IMR-90 (cell line): ENCODE measurements around the gene GIMAP7. TPM values are rescaled to one million over a fixed set of nuclear protein-coding genes. Genes with fewer than 3 reads are reported as not detected.

ENCODE experiments used
- ATAC-seq: fragments of 200-7000 bp; cut with Tn5 transposase; 2 replicates; pipeline ENCODE4 v1.9.1; 2020; ENCODE audit warnings: low read depth, mild to moderate bottlenecking, moderate library complexity
- BruUV-seq: library from RNA; stranded (reverse); fragments of 400-500 nt; replicated peaks from 2 replicates; lab custom pipeline; 2021; lab: Mats Ljungman, UMichigan
- CTCF ChIA-PET: fragments of 300-600 bp; formaldehyde crosslinking; extraction: SDS; loops from one replicate; lab custom pipeline; 2021; ENCODE audit warnings: antibody characterized with exemption; lab: Yijun Ruan, JAX
- POLR2A ChIA-PET: fragments of 300-600 bp; sonication (Branson Sonifier 250); formaldehyde crosslinking; loops from one replicate; lab custom pipeline; 2022; ENCODE audit warnings: antibody characterized with exemption; ENCODE audit not compliant: unreplicated experiment; lab: Charles Lee
- DNase-seq: peaks from one replicate; pipeline ENCODE4 v3.0.0; 2013
- H2AFZ ChIP-seq: replicated peaks from 2 replicates; pipeline ENCODE3; 2013; ENCODE audit warnings: low read length, mild to moderate bottlenecking; ENCODE audit not compliant: poor library complexity
- H2AK5ac ChIP-seq: 2 replicates; pipeline ENCODE4 v1.6.1; 2013; ENCODE audit warnings: low read depth, low read length, inconsistent platforms
- H2AK9ac ChIP-seq: replicated peaks from 2 replicates; pipeline ENCODE3; 2013; ENCODE audit warnings: mild to moderate bottlenecking, low read depth, low read length, moderate library complexity; ENCODE audit not compliant: poor library complexity
- H2BK120ac ChIP-seq: 2 replicates; pipeline ENCODE4 v1.6.1; 2013; ENCODE audit warnings: low read depth, low read length, inconsistent platforms
- H2BK15ac ChIP-seq: 3 replicates; pipeline ENCODE4 v1.6.1; 2013; ENCODE audit warnings: low read depth, low read length, inconsistent platforms
- H2BK20ac ChIP-seq: 2 replicates; pipeline ENCODE4 v1.6.1; 2013; ENCODE audit warnings: low read depth, mild to moderate bottlenecking, inconsistent platforms, low read length, moderate library complexity
- H2BK5ac ChIP-seq: 2 replicates; pipeline ENCODE4 v1.6.1; 2013; ENCODE audit warnings: mild to moderate bottlenecking, low read depth, low read length, inconsistent platforms; ENCODE audit not compliant: poor library complexity, severe bottlenecking
- H3K14ac ChIP-seq: replicated peaks from 2 replicates; pipeline ENCODE4 v1.6.1; 2013; ENCODE audit warnings: low read depth, low read length, inconsistent platforms
- H3K18ac ChIP-seq: 2 replicates; pipeline ENCODE4 v1.6.1; 2013; ENCODE audit warnings: low read depth, low read length, control low read depth
- H3K23ac ChIP-seq: 2 replicates; pipeline ENCODE4 v1.6.1; 2013; ENCODE audit warnings: low read depth, low read length, inconsistent platforms
- H3K27ac ChIP-seq: 2 replicates; pipeline ENCODE4 v1.5.1; 2013; ENCODE audit warnings: mild to moderate bottlenecking, control low read depth, low read length; ENCODE audit not compliant: insufficient read depth
- H3K27me3 ChIP-seq: 2 replicates; pipeline ENCODE4 v1.6.1; 2013; ENCODE audit warnings: low read length; ENCODE audit not compliant: control insufficient read depth, insufficient read depth
- H3K36me3 ChIP-seq: 2 replicates; pipeline ENCODE4 v1.6.1; 2013; ENCODE audit warnings: low read length, mixed read lengths; ENCODE audit not compliant: control insufficient read depth, insufficient read depth
- H3K4ac ChIP-seq: 2 replicates; pipeline ENCODE4 v1.6.1; 2013; ENCODE audit warnings: low read depth, low read length, inconsistent platforms
- H3K4me1 ChIP-seq: 2 replicates; pipeline ENCODE4 v1.6.1; 2013; ENCODE audit warnings: low read length, mixed read lengths; ENCODE audit not compliant: control insufficient read depth, insufficient read depth
- H3K4me2 ChIP-seq: 2 replicates; pipeline ENCODE4 v1.6.1; 2013; ENCODE audit warnings: low read depth, mild to moderate bottlenecking, control low read depth, low read length, moderate library complexity
- H3K4me3 ChIP-seq: 2 replicates; pipeline ENCODE4 v1.5.1; 2013; ENCODE audit warnings: low read depth, mild to moderate bottlenecking, control low read depth, low read length, moderate library complexity; ENCODE audit not compliant: insufficient read depth
- H3K56ac ChIP-seq: 2 replicates; pipeline ENCODE4 v1.6.1; 2013; ENCODE audit warnings: low read length, inconsistent platforms; ENCODE audit not compliant: insufficient read depth; ENCODE audit errors: extremely low read depth
- H3K79me1 ChIP-seq, 2 experiments: 2 replicates each; pipeline ENCODE4 v1.6.1; 2013; ENCODE audit warnings: low read length in 2 of 2, inconsistent platforms in 1 of 2, low read depth in 1 of 2
- H3K9ac ChIP-seq: 2 replicates; pipeline ENCODE4 v1.6.1; 2013; ENCODE audit warnings: low read depth, low read length, control low read depth
- H3K9me1 ChIP-seq: 2 replicates; pipeline ENCODE4 v1.6.1; 2013; ENCODE audit warnings: low read length, inconsistent platforms; ENCODE audit not compliant: insufficient read depth
- H3K9me3 ChIP-seq: 2 replicates; pipeline ENCODE4 v1.6.1; 2013; ENCODE audit warnings: low read length; ENCODE audit not compliant: control insufficient read depth, insufficient read depth
- H4K20me1 ChIP-seq: 2 replicates; pipeline ENCODE4 v1.6.1; 2013; ENCODE audit warnings: low read length, inconsistent platforms; ENCODE audit not compliant: insufficient read depth
- H4K5ac ChIP-seq: 2 replicates; pipeline ENCODE4 v1.6.1; 2013; ENCODE audit warnings: mild to moderate bottlenecking, low read depth, low read length, control low read depth
- H4K8ac ChIP-seq, 2 experiments: 2 replicates each; pipeline ENCODE4 v1.6.1; 2013; ENCODE audit warnings: low read depth in 2 of 2, low read length in 2 of 2, control low read depth in 1 of 2, inconsistent platforms in 1 of 2
- H4K91ac ChIP-seq: 2 replicates; pipeline ENCODE4 v1.6.1; 2013; ENCODE audit warnings: low read depth, low read length, inconsistent platforms; ENCODE audit not compliant: insufficient read depth
- CHD1 ChIP-seq: IDR thresholded peaks from 2 replicates; pipeline ENCODE4 v1.6.1; 2012; ENCODE audit warnings: low read depth, low read length, improper control_type of control experiment
- POLR2A ChIP-seq: IDR thresholded peaks from 2 replicates; pipeline ENCODE4 v1.6.1; 2012; ENCODE audit warnings: mild to moderate bottlenecking, low read depth, low read length
- RFX5 ChIP-seq: IDR thresholded peaks from 2 replicates; pipeline ENCODE4 v1.8.0; 2012; ENCODE audit warnings: low read depth, mild to moderate bottlenecking, low read length, moderate library complexity
- WGBS, 2 experiments: methylation state at CpG; one replicate each; pipeline versions ENCODE4 v1.1.5 to v1.1.7; 2013; ENCODE audit warnings: missing lambda C conversion rate in 2 of 2; ENCODE audit not compliant: insufficient read length in 1 of 2; ENCODE audit errors: extremely low coverage in 2 of 2; 5-methylcytosine and 5-hydroxymethylcytosine counted together
- dilution Hi-C: fragments of 300-500 bp; cut with HindIII; formaldehyde crosslinking; loops from one replicate; pipeline ENCODE4 v1.14.3; 2018; ENCODE audit warnings: low sequenced_read_pairs; ENCODE audit not compliant: unreplicated experiment
- in situ Hi-C: fragments of 300-500 bp; cut with MboI; formaldehyde crosslinking; loops from 3 replicates; pipeline ENCODE4 v1.14.3; 2019; ENCODE audit warnings: low sequenced_read_pairs, inconsistent platforms, mixed read lengths
- intact Hi-C: fragments of 100-400 bp; cut with micrococcal nuclease; formaldehyde crosslinking; loops from 2 replicates; pipeline ENCODE4 v1.10.0; 2022
- polyA plus RNA-seq, 3 experiments: library from polyadenylated mRNA; depleted of rRNA; stranded (reverse); fragments of >200 nt; gene quantifications; 2 replicates each; pipeline ENCODE4 v1.2.3, GENCODE V29; 2012; ENCODE audit warnings: low replicate concordance in 1 of 3
- total RNA-seq: library from RNA; depleted of rRNA; stranded (reverse); fragments of >200 nt; gene quantifications from 2 replicates; pipeline ENCODE4 v1.2.3, GENCODE V29; 2012
- TF ChIP-seq, protein P1 (sequence below): fragments of 150-350 bp; IDR thresholded peaks from 2 replicates; pipeline ENCODE4 v1.6.1; 2016; ENCODE audit warnings: low read depth, mild to moderate bottlenecking, low read length, moderate library complexity, borderline replicate concordance
- TF ChIP-seq, protein P2 (sequence below): fragments of 150-350 bp; IDR thresholded peaks from 2 replicates; pipeline ENCODE4 v1.6.1; 2017; ENCODE audit warnings: mild to moderate bottlenecking, antibody characterized with exemption, low read length, low read depth

The GIMAP7 gene
- total and polyA plus RNA-seq, 2 of the 4 experiments (the other 2 are of a cell fraction) = not detected

GRCh38 chr7:150562919-150563318 is 48.2 kb downstream of the GIMAP7 start:
- TF ChIP-seq POLR2A (no peak), CHD1 (no peak), RFX5 (no peak)
- TF ChIP-seq, protein P1, sequence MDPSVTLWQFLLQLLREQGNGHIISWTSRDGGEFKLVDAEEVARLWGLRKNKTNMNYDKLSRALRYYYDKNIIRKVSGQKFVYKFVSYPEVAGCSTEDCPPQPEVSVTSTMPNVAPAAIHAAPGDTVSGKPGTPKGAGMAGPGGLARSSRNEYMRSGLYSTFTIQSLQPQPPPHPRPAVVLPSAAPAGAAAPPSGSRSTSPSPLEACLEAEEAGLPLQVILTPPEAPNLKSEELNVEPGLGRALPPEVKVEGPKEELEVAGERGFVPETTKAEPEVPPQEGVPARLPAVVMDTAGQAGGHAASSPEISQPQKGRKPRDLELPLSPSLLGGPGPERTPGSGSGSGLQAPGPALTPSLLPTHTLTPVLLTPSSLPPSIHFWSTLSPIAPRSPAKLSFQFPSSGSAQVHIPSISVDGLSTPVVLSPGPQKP = no peak
- TF ChIP-seq, protein P2, sequence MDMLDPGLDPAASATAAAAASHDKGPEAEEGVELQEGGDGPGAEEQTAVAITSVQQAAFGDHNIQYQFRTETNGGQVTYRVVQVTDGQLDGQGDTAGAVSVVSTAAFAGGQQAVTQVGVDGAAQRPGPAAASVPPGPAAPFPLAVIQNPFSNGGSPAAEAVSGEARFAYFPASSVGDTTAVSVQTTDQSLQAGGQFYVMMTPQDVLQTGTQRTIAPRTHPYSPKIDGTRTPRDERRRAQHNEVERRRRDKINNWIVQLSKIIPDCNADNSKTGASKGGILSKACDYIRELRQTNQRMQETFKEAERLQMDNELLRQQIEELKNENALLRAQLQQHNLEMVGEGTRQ = no peak
- Histone ChIP-seq H3K27ac (no peak overlapping the region), H3K4me1 (no peaks in the 10 kb centered on the region), H4K20me1 (no peaks in the 10 kb centered on the region), H2AK5ac (no peak overlapping the region), H2AFZ (no peak overlapping the region), H2AK9ac (no peak overlapping the region), H4K8ac (no peak overlapping the region), H4K91ac (no peak overlapping the region), H2BK20ac (no peak overlapping the region), H3K36me3 (no peaks in the 10 kb centered on the region), H3K14ac (no peak overlapping the region), H4K5ac (no peak overlapping the region), H3K56ac (no peak overlapping the region), H3K27me3 (no peaks in the 10 kb centered on the region), H2BK15ac (no peak overlapping the region), H3K18ac (no peak overlapping the region), H3K23ac (no peak overlapping the region), H3K9me3 (peaks cover 15% of the 10 kb centered on the region), H3K9me1 (no peaks in the 10 kb centered on the region), H3K9ac (no peak overlapping the region), H3K79me1 (no peaks in the 10 kb centered on the region), H3K4me3 (no peak overlapping the region), H2BK120ac (no peak overlapping the region), H3K4ac (no peak overlapping the region), H3K4me2 (no peak overlapping the region), H2BK5ac (no peak overlapping the region)
- BruUV-seq = no TSS peak
- no CpG with 5 or more reads among the region's 2 CpGs for WGBS, 2 experiments
- in situ Hi-C loops (no loop called here), dilution Hi-C loops (no loop called here), intact Hi-C loops (no loop called here)
- ATAC-seq (no peak), DNase-seq (no peak)
- CTCF ChIA-PET = no interaction called here
- POLR2A ChIA-PET = no interaction called here
